ENCODE measurements around the gene HABP4.
"Not testable (repeated sequence)": the region's sequence is repeated elsewhere in the genome, so short reads cannot be mapped to it uniquely, and the experiment has no call there.

Gene HABP4

GRCh38 chr9:96500696-96501632 is 51.0 kb downstream of the HABP4 start:
- no peak for DNase-seq

- no peak for DNase-seq
Measured at GRCh38 chr9:96501633-96502538, 51.9 kb downstream of the HABP4 start.

GRCh38 chr9:96502539-96503373 is 52.8 kb downstream of the HABP4 start:
- DNase-seq: no peak

- DNase-seq: not testable (repeated sequence)
Measured at GRCh38 chr9:96503374-96503748, 53.4 kb downstream of the HABP4 start.

GRCh38 chr9:96503918-96504317 is 53.9 kb downstream of the HABP4 start:
- no peak for DNase-seq

GRCh38 chr9:96505316-96505991 is 55.5 kb downstream of the HABP4 start:
- DNase-seq: no peak

- DNase-seq: no peak
Measured at GRCh38 chr9:96508227-96508940, 58.4 kb downstream of the HABP4 start.

GRCh38 chr9:96509026-96509425 is 59.1 kb downstream of the HABP4 start:
- DNase-seq: no peak

GRCh38 chr9:96509848-96510247 is 59.9 kb downstream of the HABP4 start:
- DNase-seq: no peak

- DNase-seq: no peak
Measured at GRCh38 chr9:96510258-96510657, 60.3 kb downstream of the HABP4 start.

- DNase-seq: no peak
Measured at GRCh38 chr9:96512240-96512639, 62.3 kb downstream of the HABP4 start.

GRCh38 chr9:96513622-96514021 is 63.7 kb downstream of the HABP4 start:
- DNase-seq: no peak

GRCh38 chr9:96514108-96514799 is 64.3 kb downstream of the HABP4 start:
- DNase-seq: no peak

GRCh38 chr9:96514800-96515158 is 64.8 kb downstream of the HABP4 start:
- no peak for DNase-seq

- no peak for DNase-seq
Measured at GRCh38 chr9:96515621-96516470, 65.9 kb downstream of the HABP4 start.

- no peak for DNase-seq
Measured at GRCh38 chr9:96519095-96519494, 69.1 kb downstream of the HABP4 start.

- DNase-seq: no peak
Measured at GRCh38 chr9:96519787-96520186, 69.8 kb downstream of the HABP4 start.

GRCh38 chr9:96522366-96522765 is 72.4 kb downstream of the HABP4 start:
- no peak for DNase-seq

- no peak for DNase-seq
Measured at GRCh38 chr9:96523374-96523773, 73.4 kb downstream of the HABP4 start.

- DNase-seq: no peak
Measured at GRCh38 chr9:96524045-96524444, 74.1 kb downstream of the HABP4 start.
